Naive B cell (primary cell): ENCODE results near the gene ATAD2B. TPM values are rescaled to one million over a fixed set of nuclear protein-coding genes. Genes with fewer than 3 reads are reported as not detected.
A peak's percentile ranks its signal among the peaks of the same experiment; 100 is the strongest.

Experiments used
- ATAC-seq, 2 donors: fragments of 150-1000 bp; cut with Tn5 transposase; 2 replicates each; pipeline ENCODE4 v1.10.0; 2021; ENCODE audit warnings: low read depth in 2 of 2, mild to moderate bottlenecking in 2 of 2, moderate library complexity in 2 of 2
- DNase-seq: peaks from one replicate; pipeline ENCODE4 v3.0.0; 2022
- H3K27ac Mint-ChIP-seq, 6 donors: one replicate each; pipeline ENCODE4 v1.8.0; 2020 to 2022; ENCODE audit warnings: mild to moderate bottlenecking in 6 of 6, mixed read lengths in 6 of 6, moderate library complexity in 5 of 6, inconsistent platforms in 2 of 6
- H3K27me3 Mint-ChIP-seq, 3 donors: one replicate each; pipeline ENCODE4 v1.8.0; 2021 to 2022; ENCODE audit warnings: mixed read lengths in 3 of 3, mild to moderate bottlenecking in 1 of 3
- H3K36me3 Mint-ChIP-seq, 2 donors: one replicate each; pipeline ENCODE4 v1.8.0; 2020 to 2022; ENCODE audit warnings: mixed read lengths in 2 of 2, inconsistent platforms in 1 of 2, mild to moderate bottlenecking in 1 of 2
- H3K4me1 Mint-ChIP-seq, 3 donors: one replicate each; pipeline ENCODE4 v1.8.0; 2020 to 2022; ENCODE audit warnings: mixed read lengths in 3 of 3, inconsistent platforms in 1 of 3, mild to moderate bottlenecking in 1 of 3, moderate library complexity in 1 of 3
- H3K4me3 Mint-ChIP-seq, 8 donors: one replicate each; pipeline ENCODE4 v1.8.0; 2020 to 2022; ENCODE audit warnings: mild to moderate bottlenecking in 8 of 8, mixed read lengths in 8 of 8, moderate library complexity in 8 of 8, inconsistent platforms in 2 of 8
- H3K9me3 Mint-ChIP-seq, 7 donors: one replicate each; pipeline ENCODE4 v1.8.0; 2020 to 2022; ENCODE audit warnings: mixed read lengths in 7 of 7, mild to moderate bottlenecking in 5 of 7, inconsistent platforms in 2 of 7, moderate library complexity in 1 of 7
- polyA plus RNA-seq, 6 donors: library from polyadenylated mRNA; unstranded; fragments of 300-500 nt; fragmentation: Illumina TruSeq; gene quantifications; one replicate each; pipeline ENCODE4 v1.2.3, GENCODE V29; 2021; ENCODE audit warnings: low read depth in 6 of 6

Gene ATAD2B
- polyA plus RNA-seq, 6 donors from 2014 or later, result 8.7 to 21.6 (median 15.0) TPM

DNA sequence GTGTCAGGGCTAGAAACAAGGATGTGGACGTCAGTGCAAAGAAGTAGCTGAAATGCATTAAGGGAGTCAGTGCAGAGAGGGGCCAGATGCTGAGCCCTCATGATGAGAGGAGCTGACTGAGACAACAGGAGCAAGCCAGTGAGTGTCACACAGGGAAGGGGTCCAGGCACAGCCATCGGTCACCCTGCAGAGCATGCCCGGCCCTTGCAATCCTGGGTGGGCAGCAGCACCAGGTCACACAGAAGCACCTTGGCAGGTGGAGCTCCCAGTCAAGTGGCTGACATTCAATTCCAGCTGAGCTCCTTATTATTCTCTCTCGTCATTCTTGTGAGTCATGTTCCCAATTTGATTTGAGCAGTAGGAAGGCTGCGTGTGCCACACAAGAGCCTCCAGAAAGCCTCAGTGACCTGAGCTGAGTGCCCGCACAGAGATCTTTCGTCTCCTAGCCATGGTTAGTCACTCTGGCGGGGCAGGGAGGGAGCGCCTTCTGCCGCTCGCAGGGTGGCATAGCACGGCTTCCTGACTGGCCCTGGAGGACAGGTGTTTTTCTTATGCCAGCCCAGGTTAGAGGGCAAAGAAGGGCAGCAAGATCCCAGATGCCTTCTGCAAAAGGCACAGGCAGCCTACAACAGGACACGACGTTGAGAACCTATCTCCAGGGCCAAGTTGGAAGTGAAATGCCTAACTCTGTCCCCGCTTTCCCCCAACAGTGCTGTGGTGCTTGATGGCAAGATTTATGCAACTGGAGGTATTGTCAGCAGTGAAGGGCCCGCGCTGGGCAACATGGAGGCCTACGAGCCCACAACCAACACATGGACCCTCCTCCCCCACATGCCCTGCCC, 220.9 kb downstream of the ATAD2B start:
- Mint-ChIP-seq H3K9me3 (no peaks in the 10 kb centered on the region), H3K4me1 (no peaks in the 10 kb centered on the region), H3K36me3 (peaks cover 29 to 31% of the 10 kb centered on the region in 2 donors), H3K27me3 (no peaks in the 10 kb centered on the region), H3K27ac (no peak overlapping the region), H3K4me3 (no peak overlapping the region)
- ATAC-seq (no peak), DNase-seq (no peak)

GRCh38 chr2:23703583-23704385, 223.1 kb downstream of the ATAD2B start:
- ATAC-seq (no peak), DNase-seq (no peak)
- Mint-ChIP-seq H3K27me3 (no peaks in the 10 kb centered on the region), H3K27ac (no peak overlapping the region), H3K36me3 (peaks cover 26 to 33% of the 10 kb centered on the region in 2 donors), H3K4me1 (peaks cover 0 to 3% (median 0%) of the 10 kb centered on the region in 3 donors), H3K9me3 (peaks cover 0 to 4% (median 0%) of the 10 kb centered on the region in 7 donors), H3K4me3 (no peak overlapping the region)

GRCh38 chr2:23703037-23703582, 223.8 kb downstream of the ATAD2B start:
- peaks cover 26 to 33% of the 10 kb centered on the region in 2 donors for H3K36me3 Mint-ChIP-seq
- no peak overlapping the region for H3K4me3 Mint-ChIP-seq
- ATAC-seq, result no peak

DNA sequence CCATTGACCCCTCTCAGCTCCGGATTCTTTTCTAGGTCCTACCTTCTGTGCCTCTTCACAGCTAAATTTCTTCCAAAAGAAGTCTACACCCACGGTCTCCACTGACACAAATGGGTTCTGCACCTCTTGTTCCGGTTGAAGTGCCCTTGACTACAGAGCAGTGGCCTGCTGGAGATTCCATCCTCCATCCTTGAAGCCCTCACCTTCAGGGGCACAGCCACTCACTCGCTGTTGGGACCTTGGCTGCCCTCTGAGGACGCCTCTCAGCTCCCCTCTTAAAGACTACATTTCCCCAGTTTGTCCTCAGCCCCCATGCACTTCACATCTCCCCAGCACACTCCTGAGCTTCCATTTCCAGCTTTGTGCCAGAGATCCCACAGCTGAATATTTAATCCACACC, 226.3 kb downstream of the ATAD2B start:
- peaks cover 18 to 20% of the 10 kb centered on the region in 2 donors for H3K36me3 Mint-ChIP-seq
- no peak overlapping the region for H3K4me3 Mint-ChIP-seq
- peaks cover 0 to 3% (median 0%) of the 10 kb centered on the region in 3 donors for H3K4me1 Mint-ChIP-seq
- no peak for DNase-seq
- H3K27ac Mint-ChIP-seq, result no peak overlapping the region
- H3K27me3 Mint-ChIP-seq, result no peaks in the 10 kb centered on the region
- ATAC-seq, result no peak
- peaks cover 0 to 4% (median 0%) of the 10 kb centered on the region in 7 donors for H3K9me3 Mint-ChIP-seq

More at GRCh38 chr2:23703037-23703582, 223.8 kb downstream of the ATAD2B start:
- Mint-ChIP-seq H3K9me3 (peaks cover 0 to 4% (median 0%) of the 10 kb centered on the region in 7 donors), H3K4me1 (peaks cover 0 to 3% (median 0%) of the 10 kb centered on the region in 3 donors), H3K27me3 (no peaks in the 10 kb centered on the region), H3K27ac (no peak overlapping the region)
- DNase-seq, result no peak

GRCh38 chr2:23699580-23699925, 227.4 kb downstream of the ATAD2B start:
- Mint-ChIP-seq H3K4me1 (peaks cover 0 to 3% (median 0%) of the 10 kb centered on the region in 3 donors), H3K36me3 (peaks cover 13 to 20% of the 10 kb centered on the region in 2 donors), H3K27ac (peak overlapping the region in 2 of 6 donors; percentile 1 to 80), H3K9me3 (peaks cover 0 to 4% (median 0%) of the 10 kb centered on the region in 7 donors), H3K4me3 (no peak overlapping the region), H3K27me3 (no peaks in the 10 kb centered on the region)
- DNase-seq (no peak), ATAC-seq (no peak)

DNA sequence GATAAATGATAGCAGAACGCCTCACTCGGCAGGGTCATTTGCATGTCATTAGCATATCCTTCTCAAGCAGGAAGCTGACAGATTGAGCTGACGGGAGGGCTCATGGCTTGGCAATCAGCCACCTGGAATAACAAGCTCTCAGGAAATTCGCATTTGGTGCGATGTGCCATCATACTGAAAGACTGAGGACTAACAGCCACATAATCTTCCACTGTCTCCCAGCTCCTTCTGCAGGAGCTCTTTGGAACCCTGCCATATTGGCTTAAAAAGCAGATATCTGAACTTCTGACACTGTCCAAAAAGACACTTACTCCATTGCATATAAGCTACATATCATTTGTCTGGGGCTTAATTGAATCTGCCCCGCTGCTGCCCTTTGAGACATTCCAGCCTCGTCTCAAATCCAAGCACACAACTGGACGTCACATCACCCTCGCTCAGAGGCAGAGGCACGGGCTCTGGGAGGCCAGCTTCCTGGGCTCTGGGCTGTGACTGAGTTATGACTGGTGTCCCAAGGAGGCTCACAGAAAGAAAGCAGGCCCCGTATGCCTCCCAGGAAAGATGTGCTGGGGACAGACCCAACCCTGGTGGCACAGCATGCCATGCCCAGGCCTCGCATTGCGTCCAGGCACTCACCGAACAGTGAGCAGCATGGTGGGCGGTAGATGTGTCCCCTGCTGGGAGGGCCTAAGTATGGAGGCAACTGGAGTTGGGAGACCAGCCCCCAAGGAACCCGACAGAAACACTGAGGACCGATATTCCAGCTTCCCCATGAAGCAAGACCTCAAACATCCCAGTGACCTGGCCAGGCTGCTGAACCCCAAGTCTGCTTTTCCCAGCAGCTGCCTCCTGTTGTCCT, 228.0 kb downstream of the ATAD2B start:
- ATAC-seq (no peak), DNase-seq (no peak)
- H3K4me1 Mint-ChIP-seq, result peaks cover 0 to 3% (median 0%) of the 10 kb centered on the region in 3 donors
- H3K36me3 Mint-ChIP-seq, result peaks cover 13 to 20% of the 10 kb centered on the region in 2 donors
- H3K9me3 Mint-ChIP-seq, result peaks cover 0 to 4% (median 0%) of the 10 kb centered on the region in 7 donors
- no peak overlapping the region for H3K4me3 Mint-ChIP-seq
- no peaks in the 10 kb centered on the region for H3K27me3 Mint-ChIP-seq
- H3K27ac Mint-ChIP-seq, result peak overlapping the region in 2 of 6 donors; percentile 1 to 7

Other genes with a start within 250 kb of the ATAD2B start
- 10 to 100 TPM in 5 of 6 donors, 1 to 10 TPM in 1; 8.0 to 14.2 (median 11.7) TPM for gene UBXN2A, start 13.3 kb upstream of the ATAD2B start, polyA plus RNA-seq
- under 1 TPM in 2 of 6 donors, not detected in 4; 0.27 to 0.74 TPM for gene MFSD2B, start 83.0 kb upstream of the ATAD2B start, polyA plus RNA-seq
- 1 to 10 TPM in 5 of 6 donors, not detected in 1; 4.1 to 9.8 (median 5.2) TPM for gene WDCP, start 120.3 kb upstream of the ATAD2B start, polyA plus RNA-seq
- gene FKBP1B, start 122.6 kb upstream of the ATAD2B start, polyA plus RNA-seq, result 1 to 10 TPM in 5 of 6 donors, not detected in 1; 1.4 to 2.4 (median 1.4) TPM
- 100 to 1,000 TPM; 148 to 229 (median 185) TPM for gene SF3B6, start 149.2 kb upstream of the ATAD2B start, polyA plus RNA-seq
- gene TP53I3, start 157.7 kb upstream of the ATAD2B start, polyA plus RNA-seq, result 1 to 10 TPM in 4 of 6 donors, under 1 TPM in 1, not detected in 1; 0.65 to 2.7 (median 1.2) TPM
- gene PFN4, start 196.2 kb upstream of the ATAD2B start, polyA plus RNA-seq, result not detected
- gene FAM228B, start 196.3 kb upstream of the ATAD2B start, polyA plus RNA-seq, result 10 to 100 TPM in 2 of 6 donors, 1 to 10 TPM in 4; 3.1 to 15.0 (median 8.3) TPM
- gene FAM228A, start 247.9 kb upstream of the ATAD2B start, polyA plus RNA-seq, result not detected